HepG2 (cell line): ENCODE measurements around the gene POLRMT. TPM values are rescaled to one million over a fixed set of nuclear protein-coding genes. Genes with fewer than 3 reads are reported as not detected.

Experiments
- CBX2 ChIP-seq, 2 experiments: fragments of 200-600 bp in 1 of 2; sonication (generic); formaldehyde crosslinking in 1 of 2; IDR thresholded peaks; 2 replicates each; pipeline versions ENCODE4 v1.7.0 to v1.8.1; 2018 to 2022; ENCODE audit warnings: low read depth in 2 of 2, low read length in 1 of 2, mild to moderate bottlenecking in 1 of 2, missing genetic modification reagents in 1 of 2
- ERF ChIP-seq: IDR thresholded peaks from 2 replicates; pipeline ENCODE4 v1.6.1; 2018; ENCODE audit warnings: missing biosample characterization, missing genetic modification reagents
- ESRRA ChIP-seq: sonication (generic); formaldehyde crosslinking; IDR thresholded peaks from 2 replicates; pipeline ENCODE4 v1.5.1; 2020; ENCODE audit warnings: mild to moderate bottlenecking, low read depth, missing genetic modification reagents
- MXD4 ChIP-seq: IDR thresholded peaks from 2 replicates; pipeline ENCODE4 v1.6.1; 2016; ENCODE audit warnings: mild to moderate bottlenecking, missing biosample characterization, missing genetic modification reagents
- RARA ChIP-seq: IDR thresholded peaks from 2 replicates; pipeline ENCODE4 v1.6.1; 2016; ENCODE audit warnings: missing genetic modification reagents, missing compliant biosample characterization
- ZNF451 ChIP-seq: sonication (generic); formaldehyde crosslinking; IDR thresholded peaks from 2 replicates; pipeline ENCODE4 v1.5.0; 2020; ENCODE audit warnings: mild to moderate bottlenecking, missing genetic modification reagents
- ZNF530 ChIP-seq: sonication (generic); formaldehyde crosslinking; IDR thresholded peaks from 2 replicates; pipeline ENCODE4 v1.5.0; 2020; ENCODE audit warnings: low read depth, mild to moderate bottlenecking, missing genetic modification reagents
- ZNF720 ChIP-seq: sonication (generic); formaldehyde crosslinking; IDR thresholded peaks from 2 replicates; pipeline ENCODE4 v1.4.0; 2020; ENCODE audit warnings: missing genetic modification reagents
- ZNF768 ChIP-seq: sonication (generic); formaldehyde crosslinking; IDR thresholded peaks from 2 replicates; pipeline ENCODE4 v1.4.0; 2020; ENCODE audit warnings: missing genetic modification reagents
- polyA plus RNA-seq, 8 experiments: library from polyadenylated mRNA; depleted of rRNA in 3 of 8; stranded (reverse) in 7 of 8; unstranded in 1 of 8; fragments of >200 nt; fragmentation: Illumina TruSeq in 4 of 8; extraction: Trizol in 4 of 8; gene quantifications; 2 replicates each; pipeline versions ENCODE4 v1.2.1 to v1.2.3, GENCODE V29; 2011 to 2016; ENCODE audit warnings: low read depth in 4 of 8, missing spikeins in 1 of 8, mixed read lengths in 1 of 8; ENCODE audit not compliant: insufficient read depth in 1 of 8
- total RNA-seq, 5 experiments: library from RNA; depleted of rRNA; stranded (reverse); fragments of >200 nt; fragmentation: Illumina TruSeq; extraction: Trizol; gene quantifications; 2 replicates each; pipeline ENCODE4 v1.2.3, GENCODE V29; 2016; ENCODE audit warnings: low read depth in 1 of 5
- TF ChIP-seq, protein P1 (sequence below): sonication (generic); formaldehyde crosslinking; IDR thresholded peaks from 2 replicates; pipeline ENCODE4 v1.4.0; 2020; ENCODE audit warnings: missing genetic modification reagents, borderline replicate concordance
- TF ChIP-seq, protein P2 (sequence below): sonication (generic); formaldehyde crosslinking; IDR thresholded peaks from 2 replicates; pipeline ENCODE4 v1.4.0; 2020; ENCODE audit warnings: missing genetic modification reagents
- TF ChIP-seq, protein P3 (sequence below): sonication (generic); formaldehyde crosslinking; IDR thresholded peaks from 2 replicates; pipeline ENCODE4 v1.5.1; 2020; ENCODE audit warnings: missing genetic modification reagents, mild to moderate bottlenecking, borderline replicate concordance
- TF ChIP-seq, protein P4 (sequence below): sonication (generic); formaldehyde crosslinking; IDR thresholded peaks from 2 replicates; pipeline ENCODE4 v1.5.0; 2020; ENCODE audit warnings: missing genetic modification reagents

Gene POLRMT
- total and polyA plus RNA-seq, 2 of the 13 experiments (the other 11 are each of a cell fraction or from before 2014, with no cell fraction given), result 78.0 to 101 TPM

DNA sequence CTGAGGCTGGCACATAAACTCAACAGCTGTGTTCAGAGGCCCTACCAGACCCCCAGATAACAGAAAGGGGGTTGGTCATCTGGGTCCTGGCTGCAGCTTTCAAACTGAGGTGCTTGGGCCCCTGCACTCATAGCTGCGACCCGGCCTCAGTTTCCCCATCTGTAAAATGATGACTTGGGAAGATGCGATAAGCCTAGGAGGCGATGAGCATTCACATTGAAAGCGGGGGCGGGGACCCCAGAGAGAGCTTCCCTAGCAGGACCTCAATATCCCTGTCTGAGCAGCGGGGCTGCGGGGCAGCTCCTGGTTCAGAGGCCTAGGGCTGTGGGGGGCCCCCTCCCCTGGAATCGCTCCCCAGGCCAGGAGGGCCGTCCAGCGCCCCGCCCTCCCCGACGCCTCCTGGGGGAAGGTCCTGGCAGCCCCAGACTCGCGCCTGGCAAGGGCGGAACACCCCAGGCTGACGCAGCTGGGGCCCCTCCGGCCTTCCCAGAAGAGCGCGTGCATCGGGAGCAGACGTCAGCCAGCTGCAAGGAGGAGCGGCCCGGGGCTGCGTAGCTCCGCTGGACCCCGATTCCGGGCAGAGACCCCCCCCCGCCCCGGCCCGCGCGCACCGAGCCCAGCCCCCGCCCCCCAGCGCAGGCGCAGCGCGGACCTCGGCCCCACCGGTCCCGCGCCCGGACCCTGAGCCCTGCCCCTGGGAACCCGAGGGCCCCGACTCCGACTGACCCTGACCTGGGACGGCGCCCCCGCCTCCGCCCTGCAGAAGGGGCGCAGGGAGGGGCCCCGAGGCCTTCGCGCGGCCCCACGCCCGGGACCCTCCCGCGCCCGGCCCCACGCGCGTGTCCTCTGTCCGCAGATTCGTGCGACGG is 46.3 kb upstream of the POLRMT start (continued):
- TF ChIP-seq ERF (no peak), ZNF768 (CRISPR knock-in tag) (peak; percentile 42), ZNF530 (CRISPR knock-in tag) (no peak), RARA (0 out of 2 replicates have a peak, but pooled peaks have one; percentile 5), ZNF720 (CRISPR knock-in tag) (no peak), MXD4 (CRISPR knock-in tag) (no peak), ZNF451 (CRISPR knock-in tag) (peak; percentile 86; the same call in 1 of the 2 replicates), ESRRA (CRISPR knock-in tag) (0 out of 2 replicates have a peak, but pooled peaks have one; percentile 3), CBX2 (IDR thresholded peaks at IDR 0.05; ENCODE audit: low read depth, low read length) (no peak), CBX2 (CRISPR knock-in tag; IDR thresholded peaks at IDR 0.05; ENCODE audit: low read depth) (no peak)
- TF ChIP-seq, protein P1, sequence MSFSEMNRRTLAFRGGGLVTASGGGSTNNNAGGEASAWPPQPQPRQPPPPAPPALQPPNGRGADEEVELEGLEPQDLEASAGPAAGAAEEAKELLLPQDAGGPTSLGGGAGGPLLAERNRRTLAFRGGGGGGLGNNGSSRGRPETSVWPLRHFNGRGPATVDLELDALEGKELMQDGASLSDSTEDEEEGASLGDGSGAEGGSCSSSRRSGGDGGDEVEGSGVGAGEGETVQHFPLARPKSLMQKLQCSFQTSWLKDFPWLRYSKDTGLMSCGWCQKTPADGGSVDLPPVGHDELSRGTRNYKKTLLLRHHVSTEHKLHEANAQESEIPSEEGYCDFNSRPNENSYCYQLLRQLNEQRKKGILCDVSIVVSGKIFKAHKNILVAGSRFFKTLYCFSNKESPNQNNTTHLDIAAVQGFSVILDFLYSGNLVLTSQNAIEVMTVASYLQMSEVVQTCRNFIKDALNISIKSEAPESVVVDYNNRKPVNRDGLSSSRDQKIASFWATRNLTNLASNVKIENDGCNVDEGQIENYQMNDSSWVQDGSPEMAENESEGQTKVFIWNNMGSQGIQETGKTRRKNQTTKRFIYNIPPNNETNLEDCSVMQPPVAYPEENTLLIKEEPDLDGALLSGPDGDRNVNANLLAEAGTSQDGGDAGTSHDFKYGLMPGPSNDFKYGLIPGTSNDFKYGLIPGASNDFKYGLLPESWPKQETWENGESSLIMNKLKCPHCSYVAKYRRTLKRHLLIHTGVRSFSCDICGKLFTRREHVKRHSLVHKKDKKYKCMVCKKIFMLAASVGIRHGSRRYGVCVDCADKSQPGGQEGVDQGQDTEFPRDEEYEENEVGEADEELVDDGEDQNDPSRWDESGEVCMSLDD (CRISPR knock-in tag), result 0 out of 2 replicates have a peak, but pooled peaks have one; percentile 59
- TF ChIP-seq, protein P2, sequence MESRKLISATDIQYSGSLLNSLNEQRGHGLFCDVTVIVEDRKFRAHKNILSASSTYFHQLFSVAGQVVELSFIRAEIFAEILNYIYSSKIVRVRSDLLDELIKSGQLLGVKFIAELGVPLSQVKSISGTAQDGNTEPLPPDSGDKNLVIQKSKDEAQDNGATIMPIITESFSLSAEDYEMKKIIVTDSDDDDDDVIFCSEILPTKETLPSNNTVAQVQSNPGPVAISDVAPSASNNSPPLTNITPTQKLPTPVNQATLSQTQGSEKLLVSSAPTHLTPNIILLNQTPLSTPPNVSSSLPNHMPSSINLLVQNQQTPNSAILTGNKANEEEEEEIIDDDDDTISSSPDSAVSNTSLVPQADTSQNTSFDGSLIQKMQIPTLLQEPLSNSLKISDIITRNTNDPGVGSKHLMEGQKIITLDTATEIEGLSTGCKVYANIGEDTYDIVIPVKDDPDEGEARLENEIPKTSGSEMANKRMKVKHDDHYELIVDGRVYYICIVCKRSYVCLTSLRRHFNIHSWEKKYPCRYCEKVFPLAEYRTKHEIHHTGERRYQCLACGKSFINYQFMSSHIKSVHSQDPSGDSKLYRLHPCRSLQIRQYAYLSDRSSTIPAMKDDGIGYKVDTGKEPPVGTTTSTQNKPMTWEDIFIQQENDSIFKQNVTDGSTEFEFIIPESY (CRISPR knock-in tag), result no peak
- TF ChIP-seq, protein P3, sequence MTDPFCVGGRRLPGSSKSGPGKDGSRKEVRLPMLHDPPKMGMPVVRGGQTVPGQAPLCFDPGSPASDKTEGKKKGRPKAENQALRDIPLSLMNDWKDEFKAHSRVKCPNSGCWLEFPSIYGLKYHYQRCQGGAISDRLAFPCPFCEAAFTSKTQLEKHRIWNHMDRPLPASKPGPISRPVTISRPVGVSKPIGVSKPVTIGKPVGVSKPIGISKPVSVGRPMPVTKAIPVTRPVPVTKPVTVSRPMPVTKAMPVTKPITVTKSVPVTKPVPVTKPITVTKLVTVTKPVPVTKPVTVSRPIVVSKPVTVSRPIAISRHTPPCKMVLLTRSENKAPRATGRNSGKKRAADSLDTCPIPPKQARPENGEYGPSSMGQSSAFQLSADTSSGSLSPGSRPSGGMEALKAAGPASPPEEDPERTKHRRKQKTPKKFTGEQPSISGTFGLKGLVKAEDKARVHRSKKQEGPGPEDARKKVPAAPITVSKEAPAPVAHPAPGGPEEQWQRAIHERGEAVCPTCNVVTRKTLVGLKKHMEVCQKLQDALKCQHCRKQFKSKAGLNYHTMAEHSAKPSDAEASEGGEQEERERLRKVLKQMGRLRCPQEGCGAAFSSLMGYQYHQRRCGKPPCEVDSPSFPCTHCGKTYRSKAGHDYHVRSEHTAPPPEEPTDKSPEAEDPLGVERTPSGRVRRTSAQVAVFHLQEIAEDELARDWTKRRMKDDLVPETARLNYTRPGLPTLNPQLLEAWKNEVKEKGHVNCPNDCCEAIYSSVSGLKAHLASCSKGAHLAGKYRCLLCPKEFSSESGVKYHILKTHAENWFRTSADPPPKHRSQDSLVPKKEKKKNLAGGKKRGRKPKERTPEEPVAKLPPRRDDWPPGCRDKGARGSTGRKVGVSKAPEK, result no peak
- TF ChIP-seq, protein P4, sequence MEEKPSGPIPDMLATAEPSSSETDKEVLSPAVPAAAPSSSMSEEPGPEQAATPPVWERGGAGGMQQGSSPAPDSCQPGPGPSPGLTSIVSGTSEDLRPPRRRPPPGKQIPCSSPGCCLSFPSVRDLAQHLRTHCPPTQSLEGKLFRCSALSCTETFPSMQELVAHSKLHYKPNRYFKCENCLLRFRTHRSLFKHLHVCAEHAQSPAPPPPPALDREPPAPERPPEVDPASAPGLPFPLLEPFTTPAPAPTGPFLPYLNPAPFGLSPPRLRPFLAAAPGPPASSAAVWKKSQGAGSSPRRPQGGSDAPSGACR (CRISPR knock-in tag), result peak; percentile 72; the same call in 1 of the 2 replicates
